Endothelial cell (in vitro differentiated cells): ENCODE measurements around the gene MYO9B. TPM values are rescaled to one million over a fixed set of nuclear protein-coding genes. Genes with fewer than 3 reads are reported as not detected.

ENCODE experiments used
- DNase-seq: peaks from one replicate; pipeline ENCODE4 v3.0.0; 2021; ENCODE audit warnings: low spot score
- H3K27ac Mint-ChIP-seq: one replicate; pipeline ENCODE4 v1.8.0; 2021; ENCODE audit warnings: mixed read lengths, inconsistent platforms; ENCODE audit not compliant: unreplicated experiment
- H3K27me3 Mint-ChIP-seq: one replicate; pipeline ENCODE4 v1.8.0; 2021; ENCODE audit warnings: mild to moderate bottlenecking, moderate library complexity, mixed read lengths, inconsistent platforms; ENCODE audit not compliant: unreplicated experiment
- H3K36me3 Mint-ChIP-seq: one replicate; pipeline ENCODE4 v1.8.0; 2021; ENCODE audit warnings: mild to moderate bottlenecking, low read depth, mixed read lengths, inconsistent platforms; ENCODE audit not compliant: unreplicated experiment
- H3K4me1 Mint-ChIP-seq: one replicate; pipeline ENCODE4 v1.8.0; 2021; ENCODE audit warnings: mild to moderate bottlenecking, mixed read lengths, inconsistent platforms; ENCODE audit not compliant: unreplicated experiment
- H3K4me3 Mint-ChIP-seq: one replicate; pipeline ENCODE4 v1.8.0; 2021; ENCODE audit warnings: mild to moderate bottlenecking, mixed read lengths, inconsistent platforms; ENCODE audit not compliant: unreplicated experiment
- H3K9me3 Mint-ChIP-seq: one replicate; pipeline ENCODE4 v1.8.0; 2021; ENCODE audit warnings: mixed read lengths, inconsistent platforms; ENCODE audit not compliant: unreplicated experiment
- total RNA-seq: library from RNA; stranded (reverse); fragmentation: NEBNext Ultra II Directional; extraction: Animal tissue kit (Norgen Biotek cat#: 25700); gene quantifications from one replicate; pipeline ENCODE4 v1.2.1, GENCODE V29; 2021; ENCODE audit not compliant: unreplicated experiment
- TF ChIP-seq, protein P1 (sequence below): fragments of 200-600 bp; sonication (generic); IDR thresholded peaks from one replicate; pipeline ENCODE4 v1.5.0; 2021; ENCODE audit warnings: antibody characterized with exemption; ENCODE audit not compliant: unreplicated experiment

MYO9B gene
- total RNA-seq, 1 donor from 2014 or later: 62.4 TPM

DNA sequence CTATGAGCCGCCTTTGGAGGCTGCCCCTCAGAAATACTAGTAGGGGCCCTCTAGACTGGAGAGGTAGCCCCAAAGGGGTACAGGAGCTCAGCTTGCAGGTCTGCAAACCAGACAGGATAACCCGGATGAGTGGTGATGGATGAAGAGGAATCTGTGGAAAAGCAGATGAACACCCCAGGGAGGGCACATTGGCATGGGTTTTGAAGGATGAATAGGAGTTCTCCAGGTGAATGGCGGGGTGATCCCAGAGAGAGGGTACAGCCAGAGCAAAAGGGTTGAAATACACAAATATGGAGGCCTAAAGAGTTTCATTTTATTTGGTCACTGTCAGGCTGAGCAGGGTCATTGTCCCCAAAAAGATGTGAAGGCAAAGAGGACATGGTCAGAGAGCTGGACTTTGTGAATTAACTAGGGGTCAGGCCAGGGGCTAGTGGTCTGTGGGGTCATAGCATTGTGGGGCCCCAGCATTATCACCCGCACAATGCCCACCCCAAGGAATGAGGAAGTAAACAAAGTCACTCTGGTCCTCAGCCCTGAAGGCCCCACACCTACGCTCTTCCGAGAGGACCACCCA lies 165.3 kb downstream of the MYO9B start:
- peak overlapping the region; percentile 42 for H3K27ac Mint-ChIP-seq
- peak overlapping the region; percentile 5 for H3K4me3 Mint-ChIP-seq

DNA sequence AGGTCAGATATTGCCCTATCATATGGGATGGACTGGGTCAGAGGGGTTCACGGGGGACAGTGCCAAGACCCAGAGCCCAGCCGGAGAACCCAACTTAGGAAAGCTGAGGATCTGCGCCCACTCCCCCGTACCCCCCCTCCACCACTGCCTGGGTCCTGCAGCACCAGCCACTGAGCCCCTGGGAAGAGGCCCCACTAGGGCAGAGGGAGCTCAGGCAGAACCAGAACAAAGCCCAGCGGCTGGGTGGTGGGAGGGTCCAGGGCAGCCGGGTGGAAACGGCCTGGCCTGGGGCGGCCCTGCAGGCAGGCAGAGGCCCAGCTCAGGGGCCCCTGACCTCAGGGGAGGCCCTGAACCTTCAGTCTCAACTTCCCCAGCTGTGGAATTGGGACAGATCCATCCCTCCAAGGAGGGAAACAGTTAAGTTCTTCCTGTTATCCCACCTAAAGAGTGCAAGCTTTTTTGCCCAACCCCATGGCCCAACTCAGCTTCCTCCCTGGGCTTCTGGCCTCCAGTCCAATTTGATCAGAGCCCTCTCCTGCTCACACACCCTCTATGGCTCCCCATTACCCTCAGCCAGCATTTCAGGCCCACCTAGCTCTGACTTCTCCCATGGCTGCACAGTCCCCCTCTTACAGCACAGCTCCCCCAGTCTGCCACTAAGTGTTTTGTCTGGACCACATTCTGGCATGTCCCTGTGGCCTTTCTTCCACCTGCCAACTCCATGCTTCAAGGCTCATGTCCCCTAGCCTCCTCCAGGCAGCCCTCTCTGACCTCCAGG lies 167.0 kb downstream of the MYO9B start:
- peak overlapping the region; percentile 52 for H3K27ac Mint-ChIP-seq
- peaks cover 23% of the 10 kb centered on the region for H3K27me3 Mint-ChIP-seq
- H3K4me3 Mint-ChIP-seq: peak overlapping the region; percentile 97
- peaks cover 17% of the 10 kb centered on the region for H3K36me3 Mint-ChIP-seq
- peaks cover 22% of the 10 kb centered on the region for H3K4me1 Mint-ChIP-seq
- H3K9me3 Mint-ChIP-seq: no peaks in the 10 kb centered on the region
- TF ChIP-seq, protein P1, sequence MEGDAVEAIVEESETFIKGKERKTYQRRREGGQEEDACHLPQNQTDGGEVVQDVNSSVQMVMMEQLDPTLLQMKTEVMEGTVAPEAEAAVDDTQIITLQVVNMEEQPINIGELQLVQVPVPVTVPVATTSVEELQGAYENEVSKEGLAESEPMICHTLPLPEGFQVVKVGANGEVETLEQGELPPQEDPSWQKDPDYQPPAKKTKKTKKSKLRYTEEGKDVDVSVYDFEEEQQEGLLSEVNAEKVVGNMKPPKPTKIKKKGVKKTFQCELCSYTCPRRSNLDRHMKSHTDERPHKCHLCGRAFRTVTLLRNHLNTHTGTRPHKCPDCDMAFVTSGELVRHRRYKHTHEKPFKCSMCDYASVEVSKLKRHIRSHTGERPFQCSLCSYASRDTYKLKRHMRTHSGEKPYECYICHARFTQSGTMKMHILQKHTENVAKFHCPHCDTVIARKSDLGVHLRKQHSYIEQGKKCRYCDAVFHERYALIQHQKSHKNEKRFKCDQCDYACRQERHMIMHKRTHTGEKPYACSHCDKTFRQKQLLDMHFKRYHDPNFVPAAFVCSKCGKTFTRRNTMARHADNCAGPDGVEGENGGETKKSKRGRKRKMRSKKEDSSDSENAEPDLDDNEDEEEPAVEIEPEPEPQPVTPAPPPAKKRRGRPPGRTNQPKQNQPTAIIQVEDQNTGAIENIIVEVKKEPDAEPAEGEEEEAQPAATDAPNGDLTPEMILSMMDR: no peak
- no peak for DNase-seq

More for the DNA sequence above, 165.3 kb downstream of the MYO9B start:
- peaks cover 16% of the 10 kb centered on the region for H3K27me3 Mint-ChIP-seq
- H3K36me3 Mint-ChIP-seq: peaks cover 18% of the 10 kb centered on the region
- peaks cover 19% of the 10 kb centered on the region for H3K4me1 Mint-ChIP-seq
- DNase-seq: no peak
- no peaks in the 10 kb centered on the region for H3K9me3 Mint-ChIP-seq
- TF ChIP-seq, protein P1: no peak

DNA sequence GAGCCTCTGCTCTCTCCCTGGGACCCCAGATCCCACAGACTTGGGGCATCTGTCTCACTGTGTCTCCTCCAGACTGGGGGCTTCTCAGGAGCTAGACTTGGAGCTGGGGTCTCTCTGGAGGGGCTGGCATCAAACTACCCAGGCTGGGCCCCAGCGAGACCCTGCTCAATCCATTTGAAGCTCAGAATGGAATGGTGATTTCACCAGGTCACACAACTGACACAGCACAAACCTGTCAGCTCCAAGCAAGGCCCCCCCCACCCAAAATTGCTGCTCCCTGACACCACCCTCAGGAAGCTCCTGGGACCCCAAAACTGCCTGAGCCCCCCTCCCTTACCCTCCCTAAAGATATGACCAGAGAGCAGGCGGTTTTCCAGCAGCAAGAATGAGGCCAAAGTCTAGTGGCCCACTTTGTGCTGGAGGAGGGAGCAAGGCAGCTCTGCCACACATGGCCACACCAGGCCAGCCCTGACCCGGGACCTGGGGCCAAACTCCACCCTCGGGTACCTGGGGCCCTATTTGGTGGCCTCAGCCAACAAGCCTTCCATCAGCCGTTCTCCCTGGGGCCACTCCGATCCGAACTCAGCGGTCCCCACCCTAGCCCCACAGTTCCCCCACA lies 167.7 kb downstream of the MYO9B start:
- peaks cover 26% of the 10 kb centered on the region for H3K27me3 Mint-ChIP-seq
- TF ChIP-seq, protein P1: no peak
- DNase-seq: no peak
- no peaks in the 10 kb centered on the region for H3K9me3 Mint-ChIP-seq
- peak overlapping the region; percentile 97 for H3K4me3 Mint-ChIP-seq
- H3K27ac Mint-ChIP-seq: peak overlapping the region; percentile 52
- peaks cover 10% of the 10 kb centered on the region for H3K36me3 Mint-ChIP-seq
- H3K4me1 Mint-ChIP-seq: peaks cover 23% of the 10 kb centered on the region

DNA sequence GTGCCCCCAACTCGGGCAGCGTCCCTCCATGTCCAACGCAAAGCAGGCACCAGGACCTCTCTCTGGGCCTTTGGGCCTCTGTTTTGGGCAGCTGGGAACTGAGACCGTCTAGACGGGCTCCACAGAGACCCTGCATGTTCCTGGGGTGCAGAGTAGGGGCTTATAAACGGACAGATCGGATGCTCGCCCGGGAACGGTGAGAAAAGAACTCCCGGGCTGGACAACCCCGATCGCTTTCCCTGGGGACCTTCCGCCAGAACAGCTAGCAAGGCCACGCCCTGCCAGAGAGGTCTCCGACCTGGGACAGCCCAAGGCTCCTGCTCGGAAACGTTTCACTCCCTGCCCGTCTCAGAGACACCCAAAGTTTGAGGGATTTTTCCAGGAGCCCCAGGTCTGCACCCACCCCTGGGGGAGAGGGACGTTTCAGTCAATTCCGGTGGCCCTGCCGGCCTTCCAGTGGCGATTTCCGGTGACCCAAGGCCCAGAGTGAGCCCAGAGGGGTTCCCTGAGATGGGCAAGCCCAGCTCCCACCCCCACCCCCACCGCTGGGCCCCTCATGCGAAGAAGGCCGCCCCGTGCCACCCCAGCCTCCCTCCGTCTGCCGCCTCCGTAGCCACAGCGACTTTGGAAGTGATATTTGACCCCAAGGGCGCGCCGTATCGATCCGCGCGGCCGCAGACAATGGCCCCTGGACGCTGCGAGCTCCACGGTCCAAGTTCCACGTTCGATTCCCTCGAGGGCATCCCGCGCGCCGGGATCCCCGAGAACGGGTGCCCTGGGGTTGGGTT lies 168.4 kb downstream of the MYO9B start:
- peak; percentile 42 for DNase-seq
- TF ChIP-seq, protein P1: no peak

More for the DNA sequence above, 168.4 kb downstream of the MYO9B start:
- Mint-ChIP-seq H3K36me3 (peaks cover 8% of the 10 kb centered on the region), H3K4me3 (peak overlapping the region; percentile 97), H3K9me3 (no peaks in the 10 kb centered on the region), H3K27ac (peak overlapping the region; percentile 48), H3K27me3 (peaks cover 27% of the 10 kb centered on the region), H3K4me1 (peaks cover 23% of the 10 kb centered on the region)
